H1 (cell line): ENCODE results near the gene DCDC2. TPM values are rescaled to one million over a fixed set of nuclear protein-coding genes. Genes with fewer than 3 reads are reported as not detected.

ENCODE experiments used
- ATF2 ChIP-seq: IDR thresholded peaks from 2 replicates; pipeline ENCODE4 v1.6.1; 2012; ENCODE audit warnings: low read length, inconsistent platforms
- CHD2 ChIP-seq: IDR thresholded peaks from 2 replicates; pipeline ENCODE4 v1.6.1; 2012; ENCODE audit warnings: low read length, improper control_type of control experiment
- CHD7 ChIP-seq: fragments of 300-600 bp; sonication (generic); IDR thresholded peaks from 2 replicates; pipeline ENCODE4 v1.7.1; 2012; ENCODE audit warnings: low read length, moderate library complexity, mild to moderate bottlenecking, inconsistent platforms; ENCODE audit not compliant: insufficient replicate concordance
- GTF2F1 ChIP-seq: IDR thresholded peaks from 2 replicates; pipeline ENCODE4 v1.6.1; 2012; ENCODE audit warnings: low read depth, low read length, improper control_type of control experiment, borderline replicate concordance
- JUN ChIP-seq: IDR thresholded peaks from 2 replicates; pipeline ENCODE4 v1.6.1; 2011; ENCODE audit warnings: low read depth, mild to moderate bottlenecking, improper control_type of control experiment, low read length
- MAFK ChIP-seq: IDR thresholded peaks from 2 replicates; pipeline ENCODE4 v1.6.1; 2012; ENCODE audit warnings: low read depth, mild to moderate bottlenecking, improper control_type of control experiment, low read length
- SP1 ChIP-seq: IDR thresholded peaks from 2 replicates; pipeline ENCODE4 v1.6.1; 2011; ENCODE audit warnings: low read depth, low read length
- polyA plus RNA-seq, 7 experiments: library from polyadenylated mRNA; depleted of rRNA in 3 of 7; stranded (reverse) in 5 of 7; unstranded in 2 of 7; fragments of >200 nt in 5 of 7; fragments of 200-250 nt in 2 of 7; gene quantifications; 1 replicate in 5 of 7; 2 replicates in 1 of 7; 4 replicates in 1 of 7; pipeline versions ENCODE4 v1.2.1 to v1.2.3, GENCODE V29; 2011 to 2013; ENCODE audit warnings: missing spikeins in 2 of 7, mixed read lengths in 2 of 7
- total RNA-seq: library from RNA; stranded (reverse); fragmentation: NEBNext Ultra II Directional; extraction: Animal tissue kit (Norgen Biotek cat#: 25700); gene quantifications from 2 replicates; pipeline ENCODE4 v1.2.1, GENCODE V29; 2021

The DCDC2 gene
- total and polyA plus RNA-seq, 2 of the 8 experiments (the other 6 are each of a cell fraction or from before 2014, with no cell fraction given): 0.03 to 0.15 TPM

GRCh38 chr6:24245275-24245674, 112.6 kb downstream of the DCDC2 start (continued):
- TF ChIP-seq CHD7 (no peak), JUN (no peak), MAFK (no peak), SP1 (no peak), CHD2 (no peak), ATF2 (no peak), GTF2F1 (no peak)
